ENCODE data around the gene ADCY5.

ADCY5 gene

GRCh38 chr3:123394391-123395020, 54.4 kb downstream of the ADCY5 start:
- no peak for DNase-seq (ENCODE audit: low read depth)
- no peak for TF ChIP-seq CTCF (conservative IDR thresholded peaks at IDR 0.05; ENCODE audit: low read depth, low read length)
- H3K4me3 ChIP-seq (ENCODE audit: low read depth, low read length), result no peak overlapping the region

GRCh38 chr3:123392871-123393620, 55.8 kb downstream of the ADCY5 start:
- DNase-seq (ENCODE audit: low read depth), result no peak
- TF ChIP-seq CTCF (conservative IDR thresholded peaks at IDR 0.05; ENCODE audit: low read depth, low read length), result no peak
- no peak overlapping the region for H3K4me3 ChIP-seq (ENCODE audit: low read depth, low read length)

- H3K4me3 ChIP-seq (ENCODE audit: low read depth, low read length), result no peak overlapping the region
- TF ChIP-seq CTCF (conservative IDR thresholded peaks at IDR 0.05; ENCODE audit: low read depth, low read length), result no peak
- DNase-seq (ENCODE audit: low read depth), result no peak
Measured at GRCh38 chr3:123392368-123392767, 56.5 kb downstream of the ADCY5 start.

- no peak for DNase-seq (ENCODE audit: low read depth)
- no peak overlapping the region for H3K4me3 ChIP-seq (ENCODE audit: low read depth, low read length)
- TF ChIP-seq CTCF (conservative IDR thresholded peaks at IDR 0.05; ENCODE audit: low read depth, low read length), result no peak
Measured at GRCh38 chr3:123390865-123391600, 57.9 kb downstream of the ADCY5 start.

GRCh38 chr3:123389628-123389918, 59.3 kb downstream of the ADCY5 start:
- H3K4me3 ChIP-seq (ENCODE audit: low read depth, low read length), result no peak overlapping the region
- no peak for TF ChIP-seq CTCF (conservative IDR thresholded peaks at IDR 0.05; ENCODE audit: low read depth, low read length)
- no peak for DNase-seq (ENCODE audit: low read depth)

GRCh38 chr3:123388811-123389627, 59.9 kb downstream of the ADCY5 start:
- H3K4me3 ChIP-seq (ENCODE audit: low read depth, low read length), result no peak overlapping the region
- no peak for TF ChIP-seq CTCF (conservative IDR thresholded peaks at IDR 0.05; ENCODE audit: low read depth, low read length)
- no peak for DNase-seq (ENCODE audit: low read depth)
